ENCODE measurements around the gene IL34. TPM values are rescaled to one million over a fixed set of nuclear protein-coding genes. Genes with fewer than 3 reads are reported as not detected.
A peak's percentile ranks its signal among the peaks of the same experiment; 100 is the strongest.

IL34 gene
- total RNA-seq, 1 experiment from 2014 or later, result 4.4 TPM

DNA sequence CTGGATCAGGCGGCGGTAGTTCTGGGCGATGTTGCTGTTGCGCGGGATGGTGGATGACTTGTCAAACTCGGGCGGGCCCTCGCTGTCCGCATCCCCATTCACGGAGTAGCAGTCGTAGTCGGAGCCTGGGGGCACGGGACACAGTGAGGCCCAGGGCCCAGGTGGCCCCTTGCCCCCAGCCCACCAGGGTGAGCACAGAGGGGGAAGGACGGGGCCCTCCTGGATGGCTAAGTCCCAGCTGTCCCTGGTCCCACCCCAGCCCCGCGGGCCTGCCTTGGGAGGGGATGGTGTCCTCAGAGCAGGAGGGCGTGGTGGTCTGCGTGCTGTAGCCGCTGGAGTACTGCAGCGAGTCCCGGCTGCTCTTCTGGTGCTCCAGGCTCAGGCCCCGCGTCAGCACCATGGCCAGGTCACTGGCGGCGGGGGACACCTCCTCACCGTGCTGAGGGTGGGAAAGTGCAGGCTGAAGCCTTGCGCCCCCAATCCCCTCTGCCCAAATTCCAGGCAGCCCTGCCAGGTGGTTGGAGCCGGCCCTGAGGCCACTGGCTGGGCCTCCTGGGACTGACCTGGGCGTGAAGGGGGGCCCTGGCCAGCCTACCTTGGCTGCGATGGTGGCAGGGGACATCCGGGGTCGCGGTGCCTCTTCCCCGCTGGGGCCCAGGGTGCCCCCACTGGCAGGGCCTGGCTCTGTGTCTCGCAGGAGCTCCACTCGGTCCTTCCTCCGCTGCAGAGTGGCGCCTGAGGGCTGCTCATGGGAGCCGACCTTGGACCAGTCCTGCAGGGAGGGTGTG lies 18.2 kb downstream of the IL34 start:
- TF ChIP-seq, protein P1, sequence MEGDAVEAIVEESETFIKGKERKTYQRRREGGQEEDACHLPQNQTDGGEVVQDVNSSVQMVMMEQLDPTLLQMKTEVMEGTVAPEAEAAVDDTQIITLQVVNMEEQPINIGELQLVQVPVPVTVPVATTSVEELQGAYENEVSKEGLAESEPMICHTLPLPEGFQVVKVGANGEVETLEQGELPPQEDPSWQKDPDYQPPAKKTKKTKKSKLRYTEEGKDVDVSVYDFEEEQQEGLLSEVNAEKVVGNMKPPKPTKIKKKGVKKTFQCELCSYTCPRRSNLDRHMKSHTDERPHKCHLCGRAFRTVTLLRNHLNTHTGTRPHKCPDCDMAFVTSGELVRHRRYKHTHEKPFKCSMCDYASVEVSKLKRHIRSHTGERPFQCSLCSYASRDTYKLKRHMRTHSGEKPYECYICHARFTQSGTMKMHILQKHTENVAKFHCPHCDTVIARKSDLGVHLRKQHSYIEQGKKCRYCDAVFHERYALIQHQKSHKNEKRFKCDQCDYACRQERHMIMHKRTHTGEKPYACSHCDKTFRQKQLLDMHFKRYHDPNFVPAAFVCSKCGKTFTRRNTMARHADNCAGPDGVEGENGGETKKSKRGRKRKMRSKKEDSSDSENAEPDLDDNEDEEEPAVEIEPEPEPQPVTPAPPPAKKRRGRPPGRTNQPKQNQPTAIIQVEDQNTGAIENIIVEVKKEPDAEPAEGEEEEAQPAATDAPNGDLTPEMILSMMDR (conservative IDR thresholded peaks at IDR 0.05), result no peak
- no peak overlapping the region for H4K8ac ChIP-seq (replicated peaks; ENCODE audit: insufficient read length, low read depth, low read length)

More for the DNA sequence above, 18.2 kb downstream of the IL34 start:
- H3K56ac ChIP-seq (ENCODE audit: insufficient read length, low read depth, low read length), result no peak overlapping the region
- no peak overlapping the region for H3T11ph ChIP-seq (ENCODE audit: low read length)
- no peak overlapping the region for H3K4me2 ChIP-seq (ENCODE audit: insufficient read depth, insufficient read length, low read length)
- H3K27me3 ChIP-seq (ENCODE audit: insufficient read depth, low read length), result no peaks in the 10 kb centered on the region
- no peaks in the 10 kb centered on the region for H3K79me2 ChIP-seq (ENCODE audit: insufficient read depth, low read length)
- H3K27me3 Mint-ChIP-seq (ENCODE audit: low read depth), result no peaks in the 10 kb centered on the region
- H2BK15ac ChIP-seq (ENCODE audit: low read depth, low read length), result no peak overlapping the region
- no peak overlapping the region for H2BK20ac ChIP-seq (ENCODE audit: low read depth, low read length, poor library complexity, severe bottlenecking)
- H3K23ac ChIP-seq (ENCODE audit: insufficient read length, low read depth, low read length), result no peak overlapping the region
- no peak overlapping the region for H4K91ac ChIP-seq (ENCODE audit: insufficient read length, low read depth, low read length)
- no peak overlapping the region for H3K27ac ChIP-seq (ENCODE audit: insufficient read length, low read depth, low read length)
- no peak overlapping the region for H2BK120ac ChIP-seq (ENCODE audit: low read depth, low read length, poor library complexity, severe bottlenecking)
- H3K4me1 ChIP-seq (ENCODE audit: insufficient read depth, low read length), result peaks cover 3% of the 10 kb centered on the region; the same call in 1 of the 2 replicates
- H3K9me3 Mint-ChIP-seq, result peaks cover 6 to 10% of the 10 kb centered on the region in 2 experiments
- H3K9me3 ChIP-seq (ENCODE audit: control insufficient read depth, low read depth, low read length), result no peaks in the 10 kb centered on the region
- H3K79me1 ChIP-seq (ENCODE audit: insufficient read depth, low read depth, low read length, poor library complexity, severe bottlenecking), result no peaks in the 10 kb centered on the region
- peak; percentile 48 for DNase-seq
- H3K4me1 Mint-ChIP-seq, result peaks cover 4 to 16% of the 10 kb centered on the region in 2 experiments; a peak in 3 of 4 replicates
- H3K9ac ChIP-seq (ENCODE audit: extremely low read depth, insufficient read length, low read length), result no peak overlapping the region
- no CpG with 5 or more reads among the region's 39 CpGs for WGBS (ENCODE audit: extremely low coverage, insufficient read length, low lambda C conversion rate)
- H4K20me1 ChIP-seq (ENCODE audit: control insufficient read depth, insufficient read depth, insufficient read length), result no peaks in the 10 kb centered on the region
- no peak overlapping the region for H2AFZ ChIP-seq (ENCODE audit: low read length)
- no peak overlapping the region for H2BK5ac ChIP-seq (ENCODE audit: insufficient read length, low read length)
- no peak overlapping the region for H2AK5ac ChIP-seq (ENCODE audit: insufficient read length, low read length)
- no peak overlapping the region for H3K4me3 Mint-ChIP-seq
- H2BK12ac ChIP-seq (ENCODE audit: insufficient read length, low read depth, low read length), result no peak overlapping the region
- H3K14ac ChIP-seq (ENCODE audit: insufficient read depth, low read length), result no peak overlapping the region
- no peaks in the 10 kb centered on the region for H3K23me2 ChIP-seq (ENCODE audit: insufficient read length, low read depth, low read length, poor library complexity, severe bottlenecking)
- no peak overlapping the region for H4K5ac ChIP-seq (ENCODE audit: insufficient read length, low read depth, low read length)
- H3K4ac ChIP-seq (ENCODE audit: low read depth, low read length), result no peak overlapping the region
- H3K36me3 Mint-ChIP-seq (ENCODE audit: insufficient read depth in 1 of 3, low read depth in 3 of 3), result peaks cover 35 to 52% (median 42%) of the 10 kb centered on the region in 3 experiments
- no peak overlapping the region for H3K18ac ChIP-seq (ENCODE audit: insufficient read length, low read depth, low read length)
- H3K27ac Mint-ChIP-seq, result no peak overlapping the region

Data from H9 (cell line).